ENCODE results near the gene SLC10A7. TPM values are rescaled to one million over a fixed set of nuclear protein-coding genes. Genes with fewer than 3 reads are reported as not detected.

Gene SLC10A7
- total RNA-seq, 1 experiment from 2014 or later, result 37.1 TPM

DNA sequence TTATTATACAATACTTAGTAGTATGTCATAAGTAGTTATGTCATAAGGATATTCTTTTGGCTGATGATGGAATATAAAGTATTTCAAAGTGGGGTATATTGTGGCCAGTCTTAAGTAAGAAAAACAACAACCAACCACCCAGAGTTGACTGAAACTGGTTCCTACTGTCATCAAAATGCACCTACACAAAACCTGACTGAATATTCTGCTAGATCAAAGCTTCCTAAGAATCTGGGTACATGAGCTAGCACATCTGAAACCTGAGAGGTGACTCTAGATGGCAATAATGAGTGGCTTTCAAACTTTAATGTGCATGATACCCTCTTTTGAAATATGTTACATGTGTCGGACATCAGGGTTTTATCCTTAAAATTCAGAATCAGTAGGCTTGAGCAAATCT, 247.0 kb downstream of the SLC10A7 start:
- no peak overlapping the region for H3K27ac ChIP-seq (ENCODE audit: low read depth, low read length, poor library complexity, severe bottlenecking)
- no peak for DNase-seq (ENCODE audit: low spot score)
- ChIA-PET CTCF (no interaction called here), POLR2A (ENCODE audit: low non-redundant PET) (no interaction called here)
- no peak overlapping the region for H3K4me3 ChIP-seq (ENCODE audit: low read depth, low read length, poor library complexity, severe bottlenecking)
- no peaks in the 10 kb centered on the region for H3K36me3 ChIP-seq (ENCODE audit: insufficient read depth, low read length, poor library complexity, severe bottlenecking)
- intact Hi-C loops (cut with micrococcal nuclease; ENCODE audit: unreplicated experiment), result no loop called here
- BruUV-seq (replicated peaks), result no TSS peak
- H3K9me3 ChIP-seq (ENCODE audit: low read depth, low read length, poor library complexity, severe bottlenecking), result no peaks in the 10 kb centered on the region
- H3K4me1 ChIP-seq (ENCODE audit: insufficient read depth, low read length, poor library complexity, severe bottlenecking), result peaks cover 10% of the 10 kb centered on the region
- TF ChIP-seq EZH2 (IDR thresholded peaks at IDR 0.05; ENCODE audit: borderline replicate concordance, low read depth, low read length, poor library complexity, severe bottlenecking), result no peak
- TF ChIP-seq CTCF (conservative IDR thresholded peaks at IDR 0.05; ENCODE audit: low read depth, low read length), result no peak
- no peaks in the 10 kb centered on the region for H3K27me3 ChIP-seq (replicated peaks; ENCODE audit: insufficient read depth, low read depth, low read length, poor library complexity)

GRCh38 chr4:146273204-146273901, 248.4 kb downstream of the SLC10A7 start:
- BruUV-seq (replicated peaks), result no TSS peak
- H3K9me3 ChIP-seq (ENCODE audit: low read depth, low read length, poor library complexity, severe bottlenecking), result no peaks in the 10 kb centered on the region
- TF ChIP-seq CTCF (conservative IDR thresholded peaks at IDR 0.05; ENCODE audit: low read depth, low read length), result no peak
- no peak for TF ChIP-seq EZH2 (IDR thresholded peaks at IDR 0.05; ENCODE audit: borderline replicate concordance, low read depth, low read length, poor library complexity, severe bottlenecking)
- CTCF ChIA-PET, result no interaction called here
- H3K36me3 ChIP-seq (ENCODE audit: insufficient read depth, low read length, poor library complexity, severe bottlenecking), result no peaks in the 10 kb centered on the region
- intact Hi-C loops (cut with micrococcal nuclease; ENCODE audit: unreplicated experiment), result no loop called here
- no peaks in the 10 kb centered on the region for H3K27me3 ChIP-seq (replicated peaks; ENCODE audit: insufficient read depth, low read depth, low read length, poor library complexity)
- no peak for DNase-seq (ENCODE audit: low spot score)
- H3K4me3 ChIP-seq (ENCODE audit: low read depth, low read length, poor library complexity, severe bottlenecking), result no peak overlapping the region
- H3K27ac ChIP-seq (ENCODE audit: low read depth, low read length, poor library complexity, severe bottlenecking), result no peak overlapping the region
- POLR2A ChIA-PET (ENCODE audit: low non-redundant PET), result no interaction called here
- H3K4me1 ChIP-seq (ENCODE audit: insufficient read depth, low read length, poor library complexity, severe bottlenecking), result peaks cover 4% of the 10 kb centered on the region

- H3K4me3 ChIP-seq (ENCODE audit: low read depth, low read length, poor library complexity, severe bottlenecking), result no peak overlapping the region
- ChIA-PET POLR2A (ENCODE audit: low non-redundant PET) (no interaction called here), CTCF (no interaction called here)
- DNase-seq (ENCODE audit: low spot score), result no peak
- no peaks in the 10 kb centered on the region for H3K9me3 ChIP-seq (ENCODE audit: low read depth, low read length, poor library complexity, severe bottlenecking)
- BruUV-seq (replicated peaks), result no TSS peak
- H3K36me3 ChIP-seq (ENCODE audit: insufficient read depth, low read length, poor library complexity, severe bottlenecking), result no peaks in the 10 kb centered on the region
- no peak overlapping the region for H3K27ac ChIP-seq (ENCODE audit: low read depth, low read length, poor library complexity, severe bottlenecking)
- H3K27me3 ChIP-seq (replicated peaks; ENCODE audit: insufficient read depth, low read depth, low read length, poor library complexity), result no peaks in the 10 kb centered on the region
- TF ChIP-seq EZH2 (IDR thresholded peaks at IDR 0.05; ENCODE audit: borderline replicate concordance, low read depth, low read length, poor library complexity, severe bottlenecking), result no peak
- intact Hi-C loops (cut with micrococcal nuclease; ENCODE audit: unreplicated experiment), result no loop called here
- H3K4me1 ChIP-seq (ENCODE audit: insufficient read depth, low read length, poor library complexity, severe bottlenecking), result no peaks in the 10 kb centered on the region
These were observed 250.3 kb downstream of the SLC10A7 start for GRCh38 chr4:146271466-146271865.

DNA sequence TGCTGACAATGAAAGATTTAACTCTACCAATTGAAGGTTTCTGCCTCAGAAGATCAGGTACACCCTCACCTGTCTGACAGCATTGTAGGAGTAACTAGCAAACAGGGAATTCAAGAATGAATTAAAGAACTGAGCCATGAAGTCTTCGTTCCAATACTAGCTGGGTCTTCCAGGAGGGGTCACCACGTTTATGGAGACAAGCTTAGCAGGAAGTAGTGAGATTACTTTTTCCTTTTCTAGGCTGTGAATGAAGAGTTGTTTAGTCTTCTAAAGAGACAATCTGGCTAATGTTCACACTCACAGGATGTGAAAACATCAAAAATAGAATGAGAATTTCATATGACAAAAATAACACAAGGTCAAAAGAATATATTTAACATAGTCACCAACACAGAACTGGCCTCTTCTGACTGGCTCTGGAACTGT, 252.5 kb downstream of the SLC10A7 start:
- H3K27ac ChIP-seq (ENCODE audit: low read depth, low read length, poor library complexity, severe bottlenecking), result no peak overlapping the region
- H3K36me3 ChIP-seq (ENCODE audit: insufficient read depth, low read length, poor library complexity, severe bottlenecking), result no peaks in the 10 kb centered on the region
- no peak overlapping the region for H3K4me3 ChIP-seq (ENCODE audit: low read depth, low read length, poor library complexity, severe bottlenecking)
- TF ChIP-seq EZH2 (IDR thresholded peaks at IDR 0.05; ENCODE audit: borderline replicate concordance, low read depth, low read length, poor library complexity, severe bottlenecking), result no peak
- TF ChIP-seq CTCF (conservative IDR thresholded peaks at IDR 0.05; ENCODE audit: low read depth, low read length), result no peak
- intact Hi-C loops (cut with micrococcal nuclease; ENCODE audit: unreplicated experiment), result no loop called here
- no peaks in the 10 kb centered on the region for H3K9me3 ChIP-seq (ENCODE audit: low read depth, low read length, poor library complexity, severe bottlenecking)
- H3K4me1 ChIP-seq (ENCODE audit: insufficient read depth, low read length, poor library complexity, severe bottlenecking), result no peaks in the 10 kb centered on the region
- no TSS peak for BruUV-seq (replicated peaks)
- no peak for DNase-seq (ENCODE audit: low spot score)
- H3K27me3 ChIP-seq (replicated peaks; ENCODE audit: insufficient read depth, low read depth, low read length, poor library complexity), result no peaks in the 10 kb centered on the region
- ChIA-PET POLR2A (ENCODE audit: low non-redundant PET) (no interaction called here), CTCF (no interaction called here)
